HL-60/S4 (cell line): ENCODE measurements around the gene MT1E.

Experiments
- in situ Hi-C: fragments of 300-500 bp; cut with MboI; formaldehyde crosslinking; loops from 2 replicates; pipeline ENCODE4 v1.14.3; 2022; ENCODE audit warnings: low sequenced_read_pairs

MT1E gene

DNA sequence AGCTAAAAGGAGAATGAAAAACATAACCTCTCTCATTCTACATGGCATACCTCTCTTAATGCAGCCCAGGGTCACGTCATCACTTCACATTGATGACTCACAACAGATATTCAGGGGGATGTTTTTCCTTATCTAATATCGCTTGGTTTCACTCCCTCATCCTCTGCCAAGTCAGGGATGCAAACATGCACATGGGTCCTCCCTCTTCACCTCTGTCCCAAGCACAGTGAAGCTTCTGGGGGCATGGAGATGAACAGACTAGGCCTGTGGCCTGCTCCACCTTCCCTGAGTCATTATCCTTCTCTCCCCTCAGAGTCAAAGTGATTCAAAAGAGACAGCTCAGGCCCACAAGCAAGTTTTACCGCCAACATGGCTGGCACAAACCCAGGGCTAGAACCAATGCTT is 19.5 kb upstream of the MT1E start:
- in situ Hi-C loops, result loop anchor here (10.0 to 25.0 kb wide), 2 partner anchors 79 to 94 kb away; partner anchors contain the start of genes BBS2 and MT1X

DNA sequence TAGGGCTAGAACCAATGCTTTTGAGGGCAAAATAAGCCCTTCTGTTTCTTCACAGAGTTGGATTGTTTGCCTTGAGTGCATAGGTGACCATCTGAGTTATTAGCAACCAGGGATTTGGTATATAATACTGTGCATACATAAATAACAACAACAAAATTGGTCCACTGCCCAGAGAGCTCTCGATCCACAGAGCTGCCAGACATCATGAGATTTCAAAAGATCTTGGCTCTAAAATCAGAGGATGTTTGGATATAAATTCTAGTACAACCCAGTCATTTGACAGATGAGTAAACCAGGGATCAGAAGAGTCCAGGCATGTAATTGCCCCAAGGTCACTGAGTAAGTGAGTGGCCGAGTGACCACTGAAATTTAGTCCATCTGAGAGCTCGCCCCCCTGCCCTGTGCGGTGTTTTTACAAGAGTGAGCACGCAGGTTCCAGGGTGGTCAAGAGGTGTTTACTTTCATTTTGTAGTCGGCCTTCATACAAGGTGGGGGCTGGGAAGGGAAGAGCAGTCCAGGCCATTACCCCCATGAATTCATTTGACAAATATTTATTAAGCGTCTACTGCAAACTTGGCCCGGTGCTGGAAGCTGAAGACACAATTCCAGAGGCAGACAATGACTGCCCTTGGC is 19.0 kb upstream of the MT1E start:
- in situ Hi-C loops, result loop anchor here (10.0 to 25.0 kb wide), 2 partner anchors 78 to 94 kb away; partner anchors contain the start of genes BBS2 and MT1X

DNA sequence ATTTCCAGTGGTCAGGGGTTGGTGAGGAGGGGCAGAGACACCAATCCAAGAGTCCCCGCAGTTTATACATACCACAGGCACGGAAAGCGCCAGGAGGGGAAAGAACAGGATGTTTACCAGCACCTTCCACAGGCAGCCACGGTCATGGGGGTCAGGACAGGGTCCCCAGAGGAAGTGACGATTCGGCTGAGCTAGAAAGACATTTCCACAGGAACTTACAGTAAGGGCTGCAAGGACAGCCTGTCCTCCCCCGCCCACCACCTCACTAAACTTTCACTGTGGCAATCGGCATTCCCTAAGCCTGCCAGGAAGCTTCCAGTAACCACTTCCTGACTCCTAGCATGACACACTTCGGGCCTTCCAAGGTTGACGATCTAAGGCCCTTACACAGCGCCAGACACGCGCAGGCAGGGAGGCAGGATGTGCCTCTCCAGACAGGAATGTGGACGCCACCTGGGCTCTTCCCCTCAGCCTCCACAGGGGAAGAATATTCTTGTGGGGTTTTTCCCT is 18.4 kb upstream of the MT1E start:
- in situ Hi-C loops, result loop anchor here (10.0 to 25.0 kb wide), 2 partner anchors 78 to 95 kb away; partner anchors contain the start of genes BBS2 and MT1X

DNA sequence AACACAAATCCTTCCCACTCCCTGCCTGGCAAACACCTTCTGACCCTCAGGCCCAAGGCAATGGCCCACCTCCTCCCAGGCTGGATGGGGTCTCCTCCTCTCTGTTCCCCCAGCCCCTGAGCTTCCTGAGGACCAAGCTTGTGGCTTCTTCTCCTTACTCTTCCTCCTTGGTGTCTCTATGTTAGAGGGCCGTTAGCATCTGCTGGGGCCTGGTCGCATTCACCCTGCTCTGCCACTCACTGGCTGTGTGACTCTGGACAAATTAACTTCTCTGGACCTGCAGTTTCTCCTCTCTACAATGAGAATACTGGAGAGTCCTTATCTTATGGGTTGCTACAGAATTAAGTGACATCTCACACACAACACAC is 17.9 kb upstream of the MT1E start:
- in situ Hi-C loops, result loop anchor here (10.0 to 25.0 kb wide), 2 partner anchors 77 to 95 kb away; partner anchors contain the start of genes BBS2 and MT1X

DNA sequence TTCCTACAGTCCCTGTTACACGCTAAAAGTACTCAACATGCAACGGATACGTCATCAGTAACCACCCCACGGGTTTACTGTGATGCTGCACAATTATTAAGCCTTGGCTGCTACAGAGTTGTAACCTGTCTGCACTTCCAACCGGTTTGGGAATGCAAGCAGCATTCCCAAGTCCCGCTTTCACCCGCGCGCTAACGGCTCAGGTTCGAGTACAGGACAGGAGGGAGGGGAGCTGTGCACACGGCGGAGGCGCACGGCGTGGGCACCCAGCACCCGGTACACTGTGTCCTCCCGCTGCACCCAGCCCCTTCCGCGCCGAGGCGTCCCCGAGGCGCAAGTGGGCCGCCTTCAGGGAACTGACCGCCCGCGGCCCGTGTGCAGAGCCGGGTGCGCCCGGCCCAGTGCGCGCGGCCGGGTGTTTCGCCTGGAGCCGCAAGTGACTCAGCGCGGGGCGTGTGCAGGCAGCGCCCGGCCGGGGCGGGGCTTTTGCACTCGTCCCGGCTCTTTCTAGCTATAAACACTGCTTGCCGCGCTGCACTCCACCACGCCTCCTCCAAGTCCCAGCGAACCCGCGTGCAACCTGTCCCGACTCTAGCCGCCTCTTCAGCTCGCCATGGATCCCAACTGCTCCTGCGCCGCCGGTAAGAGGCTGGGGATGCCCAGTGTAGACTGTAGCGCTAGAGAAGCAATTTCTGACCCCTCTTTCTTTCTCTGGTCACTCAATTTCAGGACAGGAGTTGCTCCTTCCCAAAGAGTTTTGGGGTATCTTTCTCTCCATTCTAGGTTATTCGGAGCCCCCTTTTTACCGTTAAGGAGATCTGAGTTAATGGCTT is 17.3 kb upstream of the MT1E start, which contains the start of gene MT2A:
TSS of gene MT2A (plus strand) at position 542 of the 833 bp plus-strand sequence. CDS start at position 614, 72 bp downstream.
- in situ Hi-C loops, result loop anchor here (10.0 to 25.0 kb wide), 2 partner anchors 77 to 96 kb away; partner anchors contain the start of genes BBS2 and MT1X

DNA sequence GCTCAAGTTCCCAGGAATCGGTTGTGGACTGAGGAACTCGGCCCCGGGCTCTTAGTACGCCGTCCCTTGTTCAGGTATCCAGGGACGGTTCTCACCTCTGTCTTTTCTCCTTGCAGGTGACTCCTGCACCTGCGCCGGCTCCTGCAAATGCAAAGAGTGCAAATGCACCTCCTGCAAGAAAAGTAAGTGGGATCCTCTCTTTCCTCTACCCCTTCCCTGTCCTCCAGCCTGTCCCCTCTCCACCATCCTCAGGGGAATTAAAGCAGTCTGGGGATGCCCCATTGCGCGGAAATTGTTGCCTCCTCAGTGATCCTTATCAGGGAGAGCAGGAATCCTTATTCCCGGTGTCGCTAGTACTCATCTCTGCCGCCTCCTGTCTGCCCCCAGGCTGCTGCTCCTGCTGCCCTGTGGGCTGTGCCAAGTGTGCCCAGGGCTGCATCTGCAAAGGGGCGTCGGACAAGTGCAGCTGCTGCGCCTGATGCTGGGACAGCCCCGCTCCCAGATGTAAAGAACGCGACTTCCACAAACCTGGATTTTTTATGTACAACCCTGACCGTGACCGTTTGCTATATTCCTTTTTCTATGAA is 16.6 kb upstream of the MT1E start:
- in situ Hi-C loops, result loop anchor here (10.0 to 25.0 kb wide), 2 partner anchors 76 to 97 kb away; partner anchors contain the start of genes BBS2 and MT1X

DNA sequence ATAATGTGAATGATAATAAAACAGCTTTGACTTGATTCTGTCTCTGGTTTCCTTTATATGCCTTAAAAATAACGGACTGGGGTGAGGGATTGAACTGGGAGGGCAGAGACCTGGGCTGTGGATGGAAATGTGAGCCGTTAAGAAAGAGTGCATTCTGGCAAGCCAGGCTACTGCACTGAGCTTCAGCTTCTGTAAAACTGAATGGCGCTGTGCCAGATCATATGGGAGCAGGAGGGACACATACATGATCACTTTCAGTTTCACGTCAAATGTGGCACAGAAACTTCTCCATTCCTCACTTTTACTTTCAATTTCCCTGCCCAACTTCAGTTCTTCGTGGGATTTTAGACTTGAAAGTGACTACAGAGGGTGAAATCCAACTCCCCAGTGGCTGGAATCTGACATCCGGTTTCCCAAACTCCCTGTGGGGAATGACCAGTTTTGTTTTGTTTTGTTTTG is 16.1 kb upstream of the MT1E start:
- in situ Hi-C loops, result loop anchor here (10.0 to 25.0 kb wide), 2 partner anchors 75 to 97 kb away; partner anchors contain the start of genes BBS2 and MT1X

DNA sequence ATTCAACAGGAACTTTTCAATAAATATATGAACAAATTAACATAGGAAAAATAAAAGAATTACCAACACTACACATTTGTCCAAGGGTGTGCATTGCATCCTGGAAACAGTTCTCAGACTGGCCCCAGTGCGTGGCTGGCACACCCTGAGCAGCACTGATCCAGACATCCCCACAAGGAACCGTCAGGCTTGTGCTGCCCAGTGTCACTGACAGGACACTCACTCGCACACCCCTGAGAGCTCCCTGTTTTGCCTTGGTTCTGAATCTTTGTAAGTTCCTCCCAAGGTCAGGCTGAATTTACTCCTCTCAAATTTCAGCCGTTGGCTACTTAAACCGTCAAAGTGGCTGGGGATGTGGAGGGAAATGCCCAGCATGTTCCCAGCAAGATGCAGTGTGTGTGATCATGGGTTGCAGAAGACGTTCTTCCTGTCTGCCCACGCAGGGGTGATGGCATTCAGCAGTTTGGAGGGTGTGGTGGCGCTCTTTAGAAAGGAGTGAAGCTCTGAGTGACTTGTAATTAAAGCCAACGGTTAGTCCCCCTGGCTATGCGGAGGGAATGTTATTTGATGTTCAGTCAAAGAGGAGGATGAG is 15.5 kb upstream of the MT1E start:
- in situ Hi-C loops, result loop anchor here (25.0 kb wide), 1 partner anchor 98 kb away; the partner anchor contains the start of gene BBS2

DNA sequence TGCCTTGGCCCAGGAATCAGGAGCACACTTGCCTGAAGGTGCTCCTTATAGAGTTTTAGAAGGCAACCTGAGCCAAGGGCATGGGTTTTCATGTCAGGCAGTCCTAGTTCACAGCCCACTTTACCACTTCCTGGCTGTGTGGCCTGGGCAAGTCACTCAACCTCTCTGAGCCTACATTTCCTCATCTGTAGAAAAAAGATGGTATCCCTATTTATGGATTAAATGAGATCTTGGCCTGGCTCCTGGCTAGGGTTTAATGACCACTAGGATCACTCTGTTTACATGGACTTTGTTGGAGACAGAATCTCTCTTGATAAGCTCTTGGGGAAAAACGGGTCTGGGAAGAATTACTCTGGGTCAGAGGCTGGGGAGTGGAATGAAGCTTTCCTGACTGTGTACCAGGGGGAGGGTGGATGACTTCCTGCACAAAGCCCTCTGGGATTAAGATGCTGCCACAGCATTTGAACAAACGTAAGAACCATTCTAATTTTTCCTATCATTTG is 14.9 kb upstream of the MT1E start:
- in situ Hi-C loops, result loop anchor here (25.0 kb wide), 1 partner anchor 98 kb away; the partner anchor contains the start of gene BBS2

DNA sequence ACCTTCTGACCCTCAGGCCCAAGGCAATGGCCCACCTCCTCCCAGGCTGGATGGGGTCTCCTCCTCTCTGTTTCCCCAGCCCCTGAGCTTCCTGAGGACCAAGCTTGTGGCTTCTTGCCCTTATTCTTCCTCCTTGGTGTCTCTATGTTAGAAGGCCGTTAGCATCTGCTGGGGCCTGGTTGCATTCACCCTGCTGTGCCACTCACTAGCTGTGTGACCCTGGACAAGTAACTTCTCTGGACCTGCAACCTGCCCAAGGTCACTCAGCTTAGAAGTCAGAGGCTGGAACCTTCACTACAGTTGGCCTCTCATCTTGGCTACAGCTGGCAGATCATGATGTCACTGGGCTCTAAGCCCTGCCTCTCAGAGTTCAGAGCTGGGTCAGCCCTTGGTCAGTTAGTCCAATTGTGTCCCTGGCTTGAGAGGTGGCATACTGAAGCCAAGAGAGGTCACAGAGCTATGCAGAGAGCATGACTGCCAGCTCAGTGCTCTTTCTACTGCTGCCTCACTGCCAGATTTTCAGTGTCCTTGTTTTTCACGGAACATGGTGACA is 14.2 kb upstream of the MT1E start:
- in situ Hi-C loops, result loop anchor here (25.0 kb wide), 1 partner anchor 99 kb away; the partner anchor contains the start of gene BBS2

DNA sequence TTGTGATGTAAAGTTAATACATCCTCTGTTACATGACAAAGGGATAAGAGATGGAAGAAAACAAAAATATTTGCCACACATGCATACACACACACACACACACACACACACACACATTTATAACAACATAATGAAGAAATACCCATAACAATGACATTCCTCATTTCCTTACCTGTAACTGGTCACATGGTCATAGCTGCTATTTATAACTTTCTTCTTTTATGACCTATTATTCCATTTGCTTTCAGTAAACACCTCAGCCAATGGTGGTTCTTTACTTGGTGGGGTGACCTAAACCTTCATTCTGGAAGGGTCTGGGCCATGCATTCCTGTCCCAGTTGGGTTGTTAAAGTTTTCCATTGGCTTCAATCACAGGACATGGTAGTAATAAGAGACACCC is 11.9 kb upstream of the MT1E start:
- in situ Hi-C loops, result loop anchor here (25.0 kb wide), 1 partner anchor 101 kb away; the partner anchor contains the start of gene BBS2

DNA sequence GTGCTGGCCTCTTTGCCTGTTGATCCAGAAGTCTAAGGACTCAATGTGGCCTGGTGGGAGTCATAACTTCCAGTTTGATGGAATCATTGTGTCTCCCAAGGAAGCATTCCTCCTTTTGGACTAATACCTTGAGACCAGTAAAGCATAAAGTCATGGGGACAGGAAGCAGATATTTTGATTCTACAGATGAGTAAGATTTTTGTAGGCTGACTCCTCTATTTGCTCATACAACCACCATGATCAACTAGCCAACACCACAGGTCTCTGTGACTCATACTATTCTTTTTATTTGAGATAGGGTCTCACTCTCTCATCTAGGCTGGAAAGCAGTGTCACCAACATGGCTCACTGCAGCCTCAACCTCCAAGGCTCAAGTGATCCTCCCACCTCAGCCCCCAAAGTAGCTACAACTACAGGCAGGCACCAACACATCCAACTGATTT is 11.0 kb upstream of the MT1E start:
- in situ Hi-C loops, result loop anchor here (25.0 kb wide), 1 partner anchor 102 kb away; the partner anchor contains the start of gene BBS2

DNA sequence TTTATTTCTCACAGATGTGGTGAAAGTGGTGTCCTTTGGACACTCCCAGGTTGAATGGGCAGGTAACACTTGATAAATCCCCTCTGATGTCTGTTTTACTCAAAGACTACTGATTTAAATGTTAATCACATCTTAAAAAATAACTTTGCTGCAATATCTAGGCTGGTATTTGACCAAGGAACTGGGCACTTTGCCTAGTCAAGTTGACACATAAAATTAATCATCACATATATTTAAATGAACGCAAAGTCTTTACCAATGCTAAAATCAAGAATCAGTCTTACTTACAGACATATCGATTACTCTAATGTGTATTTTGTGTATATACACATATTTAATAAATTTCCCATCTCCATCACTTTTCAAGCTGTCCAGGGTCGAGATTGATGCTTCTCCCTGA is 10.2 kb upstream of the MT1E start:
- in situ Hi-C loops, result loop anchor here (25.0 kb wide), 1 partner anchor 103 kb away; the partner anchor contains the start of gene BBS2

DNA sequence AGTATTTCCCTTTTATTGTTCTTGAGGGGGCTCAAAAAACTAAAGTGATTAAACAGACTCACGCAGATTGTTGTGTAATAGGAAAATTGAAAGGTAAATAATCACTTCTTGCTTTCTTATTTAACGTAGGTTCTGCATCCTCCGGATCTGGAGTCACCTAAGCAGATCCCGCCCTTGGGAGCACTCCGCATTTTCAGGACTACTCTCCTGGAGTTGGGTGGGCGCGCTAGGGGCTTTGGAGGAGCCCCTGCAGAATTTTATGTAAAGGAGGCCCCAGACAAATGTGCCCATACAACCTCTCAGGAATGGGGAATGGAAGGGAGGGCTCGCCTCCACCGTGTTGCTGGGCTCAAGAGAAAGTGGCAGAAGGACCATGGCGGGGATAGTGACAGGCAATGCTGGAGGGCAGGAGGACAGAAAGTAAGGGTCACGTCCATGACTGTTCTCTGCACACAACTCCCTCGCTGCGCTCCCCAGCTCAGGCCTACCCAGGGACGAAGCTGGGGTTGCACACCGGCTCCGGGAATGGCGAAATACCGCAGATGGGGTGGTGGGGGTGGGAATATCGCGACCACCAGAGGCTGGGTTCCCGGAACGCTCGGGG is 8.9 kb upstream of the MT1E start:
- in situ Hi-C loops, result loop anchor here (25.0 kb wide), 1 partner anchor 104 kb away; the partner anchor contains the start of gene BBS2

DNA sequence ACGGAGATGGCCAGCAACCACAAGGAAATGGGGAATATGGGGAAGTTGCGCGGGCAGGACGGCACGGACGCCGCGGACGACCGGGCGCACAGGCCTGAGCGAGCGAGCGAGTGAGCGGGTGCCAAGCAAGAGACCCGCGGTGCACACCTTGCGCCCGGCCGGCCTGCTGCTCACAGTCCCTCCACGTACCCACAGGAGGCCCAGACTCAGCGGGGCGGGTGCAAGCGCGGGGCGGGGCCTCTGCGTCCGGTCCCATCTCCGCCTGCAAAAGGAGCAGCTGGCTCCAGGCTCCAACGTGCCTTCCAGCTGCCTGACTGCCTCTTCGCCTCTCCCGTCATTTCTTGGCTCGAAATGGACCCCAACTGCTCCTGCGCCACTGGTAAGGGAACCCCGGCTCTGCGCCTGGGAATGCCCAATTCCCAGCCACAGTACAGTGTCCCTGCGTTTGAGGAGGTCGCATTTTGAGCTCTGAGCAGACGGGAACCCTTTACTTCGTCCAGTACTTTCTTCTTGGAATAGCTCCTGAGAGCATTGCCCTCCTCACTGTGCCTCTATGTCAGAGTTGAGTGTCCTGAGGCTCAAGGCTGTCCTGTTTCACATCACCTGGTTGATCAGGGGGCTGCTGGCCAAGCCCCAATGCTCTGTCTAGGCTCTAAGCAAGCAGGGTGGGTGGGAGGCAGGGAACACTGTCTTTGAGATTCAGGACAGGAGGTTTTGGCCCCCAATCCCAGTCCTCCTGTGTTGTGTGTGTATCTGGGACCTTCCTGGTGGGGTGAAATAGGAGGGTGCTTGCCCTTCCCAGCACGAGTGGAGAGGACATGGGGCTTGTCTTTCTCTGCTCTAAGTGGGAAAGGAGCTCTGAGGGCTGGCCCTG is 8.1 kb upstream of the MT1E start:
- in situ Hi-C loops, result loop anchor here (25.0 kb wide), 1 partner anchor 105 kb away; the partner anchor contains the start of gene BBS2

DNA sequence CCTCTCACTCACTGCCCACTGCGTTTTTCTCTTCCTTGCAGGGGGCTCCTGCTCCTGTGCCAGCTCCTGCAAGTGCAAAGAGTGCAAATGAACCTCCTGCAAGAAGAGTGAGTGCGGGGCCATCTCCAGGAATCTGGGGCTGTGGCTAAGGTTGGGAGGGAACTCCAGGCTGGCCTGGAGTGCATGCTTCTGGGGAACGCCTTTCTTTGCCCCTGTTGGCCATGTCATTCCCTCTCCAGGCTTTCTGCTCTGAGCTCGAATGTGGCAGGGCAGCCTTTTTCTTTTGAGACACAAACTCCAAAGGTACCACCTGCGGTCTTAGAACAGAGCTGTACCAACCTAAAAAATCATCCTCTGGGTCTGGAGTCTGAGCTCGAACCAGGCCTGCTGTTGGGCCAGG is 7.4 kb upstream of the MT1E start:
- in situ Hi-C loops, result loop anchor here (25.0 kb wide), 1 partner anchor 106 kb away; the partner anchor contains the start of gene BBS2

DNA sequence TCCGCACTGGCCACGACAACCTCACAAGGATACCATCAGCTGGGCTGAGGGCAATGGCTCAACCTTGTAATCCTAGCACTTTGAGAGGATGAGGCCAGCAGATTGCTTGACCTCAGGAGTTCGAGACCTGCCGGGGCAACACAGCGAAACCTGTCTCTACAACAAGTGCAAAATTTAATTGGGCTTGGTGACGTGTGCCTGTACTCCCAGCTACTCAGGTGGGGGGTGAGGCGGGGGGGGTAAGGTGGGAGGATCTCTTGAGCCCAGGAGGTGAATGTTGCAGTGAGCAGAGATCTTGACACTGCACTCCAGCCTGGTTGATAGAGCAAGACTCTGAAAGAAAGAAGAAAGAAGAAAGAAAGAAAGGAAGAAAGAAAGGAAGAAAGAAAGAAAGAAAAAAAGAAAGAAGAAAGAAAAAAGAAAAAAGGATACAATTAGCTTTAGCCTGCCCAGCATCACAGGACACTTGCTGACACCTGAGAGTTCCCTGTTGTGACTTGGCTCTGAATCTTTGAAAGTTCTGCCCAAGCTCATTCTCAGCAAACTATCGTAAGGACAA is 5.2 kb upstream of the MT1E start:
- in situ Hi-C loops, result loop anchor here (25.0 kb wide), 1 partner anchor 108 kb away; the partner anchor contains the start of gene BBS2
